ENCODE measurements around the gene LRRK2.

GRCh38 chr12:40192704-40193255, 32.0 kb upstream of the LRRK2 start:
- no peak for TF ChIP-seq EZH2 (optimal IDR thresholded peaks at IDR 0.05; ENCODE audit: low read depth, low read length)
- TF ChIP-seq CTCF (IDR thresholded peaks at IDR 0.05; ENCODE audit: low read length): no peak
- TF ChIP-seq EZH2phosphoT487 (IDR thresholded peaks at IDR 0.05; ENCODE audit: low read length): no peak

Data from MM.1S (cell line).